ENCODE data around the gene ADORA2A.

DNA sequence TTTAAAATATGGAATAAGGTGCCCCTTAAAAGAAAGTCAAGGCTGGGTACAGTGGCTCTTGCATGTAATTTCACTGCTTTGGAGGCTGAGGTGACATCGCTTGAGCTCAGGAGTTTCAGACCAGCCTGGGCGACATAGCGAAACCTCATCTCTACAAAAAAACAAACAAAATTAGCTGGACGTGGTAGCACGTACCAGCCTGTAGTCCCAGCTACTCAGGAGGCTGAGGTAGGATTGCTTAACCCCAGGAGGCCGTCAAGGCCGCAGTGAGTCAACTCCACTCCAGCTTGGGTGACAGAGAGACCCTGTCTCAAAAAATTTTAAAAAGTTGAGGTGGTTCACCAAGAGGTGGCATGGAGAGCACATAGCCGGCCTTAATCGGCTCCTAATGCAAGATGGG lies 17.7 kb upstream of the ADORA2A start:
- TF ChIP-seq BHLHE40 (IDR thresholded peaks at IDR 0.05; ENCODE audit: borderline replicate concordance), result no peak
- no peak for TF ChIP-seq ARNT (IDR thresholded peaks at IDR 0.05)
- no peak for TF ChIP-seq FOXM1 (IDR thresholded peaks at IDR 0.05; ENCODE audit: borderline replicate concordance)
- no peak for TF ChIP-seq TARDBP (IDR thresholded peaks at IDR 0.05)
- TF ChIP-seq ELF4 (IDR thresholded peaks at IDR 0.05), result no peak
- TF ChIP-seq SP1 (IDR thresholded peaks at IDR 0.05), result no peak
- TF ChIP-seq FOXA1 (IDR thresholded peaks at IDR 0.05), result no peak
- TF ChIP-seq L3MBTL2 (conservative IDR thresholded peaks at IDR 0.05), result no peak
- no peak for TF ChIP-seq ZNF384 (IDR thresholded peaks at IDR 0.05)
